ENCODE data around the gene ADK.
"Not testable (repeated sequence)": the region's sequence is repeated elsewhere in the genome, so short reads cannot be mapped to it uniquely, and the experiment has no call there.

ADK gene

GRCh38 chr10:74187237-74187636 lies 36.2 kb downstream of the ADK start:
- no peak for DNase-seq

- DNase-seq, result not testable (repeated sequence)
These were observed 37.6 kb downstream of the ADK start for GRCh38 chr10:74188617-74189016.

GRCh38 chr10:74189999-74190421 lies 39.0 kb downstream of the ADK start:
- no peak for DNase-seq

GRCh38 chr10:74190494-74190893 lies 39.5 kb downstream of the ADK start:
- no peak for DNase-seq

- no peak for DNase-seq
These were observed 43.5 kb downstream of the ADK start for GRCh38 chr10:74194545-74194944.

- DNase-seq, result no peak
These were observed 44.0 kb downstream of the ADK start for GRCh38 chr10:74194999-74195398.

GRCh38 chr10:74199315-74199714 lies 48.3 kb downstream of the ADK start:
- no peak for DNase-seq

- DNase-seq, result no peak
These were observed 51.3 kb downstream of the ADK start for GRCh38 chr10:74202356-74202755.

- no peak for DNase-seq
These were observed 55.7 kb downstream of the ADK start for GRCh38 chr10:74206746-74207145.

- no peak for DNase-seq
These were observed 56.9 kb downstream of the ADK start for GRCh38 chr10:74207691-74208480.

- no peak for DNase-seq
These were observed 58.0 kb downstream of the ADK start for GRCh38 chr10:74208997-74209396.

- no peak for DNase-seq
These were observed 62.0 kb downstream of the ADK start for GRCh38 chr10:74213019-74213418.

GRCh38 chr10:74213571-74214162 lies 62.6 kb downstream of the ADK start:
- peak; percentile 20 for DNase-seq

GRCh38 chr10:74217110-74217509 lies 66.1 kb downstream of the ADK start:
- not testable (repeated sequence) for DNase-seq

GRCh38 chr10:74222467-74222866 lies 71.4 kb downstream of the ADK start:
- not testable (repeated sequence) for DNase-seq

- no peak for DNase-seq
These were observed 72.9 kb downstream of the ADK start for GRCh38 chr10:74223755-74224529.

- no peak for DNase-seq
These were observed 76.8 kb downstream of the ADK start for GRCh38 chr10:74227697-74228424.

GRCh38 chr10:74231375-74231774 lies 80.4 kb downstream of the ADK start:
- no peak for DNase-seq

- DNase-seq, result no peak
These were observed 82.3 kb downstream of the ADK start for GRCh38 chr10:74233281-74233680.

- no peak for DNase-seq
These were observed 83.5 kb downstream of the ADK start for GRCh38 chr10:74234569-74234968.

GRCh38 chr10:74238031-74238431 lies 87.0 kb downstream of the ADK start:
- DNase-seq, result no peak

- DNase-seq, result no peak
These were observed 87.5 kb downstream of the ADK start for GRCh38 chr10:74238516-74238915.

- no peak for DNase-seq
These were observed 92.0 kb downstream of the ADK start for GRCh38 chr10:74243067-74243466.

All from activated CD4-positive, alpha-beta T cell treated with anti-CD3 and anti-CD28 coated beads for 1 hour (primary cell).